LoVo (cell line): Measurements from ENCODE around the gene TMEM38B.
"Not testable (repeated sequence)": the region's sequence is repeated elsewhere in the genome, so short reads cannot be mapped to it uniquely, and the experiment has no call there.

ENCODE experiments used
- DNase-seq: peaks from one replicate; pipeline ENCODE4 v3.0.0-alpha.2; 2016; ENCODE audit warnings: low spot score

TMEM38B gene

GRCh38 chr9:105681724-105682123 is 12.6 kb upstream of the TMEM38B start:
- DNase-seq = no peak

- DNase-seq = no peak
Measured at GRCh38 chr9:105683688-105684275, 10.6 kb upstream of the TMEM38B start.

- no peak for DNase-seq
Measured at GRCh38 chr9:105686936-105687335, 7.4 kb upstream of the TMEM38B start.

GRCh38 chr9:105690742-105691141 is 3.6 kb upstream of the TMEM38B start:
- no peak for DNase-seq

- DNase-seq = no peak
Measured at GRCh38 chr9:105693435-105694189, 729 bp upstream of the TMEM38B start.

- DNase-seq = peak; percentile 53
Measured at GRCh38 chr9:105694848-105695581, 674 bp downstream of the TMEM38B start.

- DNase-seq = no peak
Measured at GRCh38 chr9:105696219-105696793, 2.0 kb downstream of the TMEM38B start.

- DNase-seq = peak; percentile 25
Measured at GRCh38 chr9:105697871-105698270, 3.5 kb downstream of the TMEM38B start.

GRCh38 chr9:105698348-105698870 is 4.1 kb downstream of the TMEM38B start:
- no peak for DNase-seq

- DNase-seq = peak; percentile 9
Measured at GRCh38 chr9:105700668-105701067, 6.3 kb downstream of the TMEM38B start.

- DNase-seq = no peak
Measured at GRCh38 chr9:105701145-105701544, 6.8 kb downstream of the TMEM38B start.

- DNase-seq = no peak
Measured at GRCh38 chr9:105702207-105702606, 7.9 kb downstream of the TMEM38B start.

- not testable (repeated sequence) for DNase-seq
Measured at GRCh38 chr9:105703638-105704037, 9.3 kb downstream of the TMEM38B start.

- DNase-seq = no peak
Measured at GRCh38 chr9:105706156-105706555, 11.8 kb downstream of the TMEM38B start.

GRCh38 chr9:105708405-105708804 is 14.1 kb downstream of the TMEM38B start:
- DNase-seq = no peak

- no peak for DNase-seq
Measured at GRCh38 chr9:105710638-105711037, 16.3 kb downstream of the TMEM38B start.

GRCh38 chr9:105711867-105712266 is 17.5 kb downstream of the TMEM38B start:
- DNase-seq = no peak

- DNase-seq = no peak
Measured at GRCh38 chr9:105712297-105712696, 18.0 kb downstream of the TMEM38B start.

GRCh38 chr9:105712773-105713172 is 18.4 kb downstream of the TMEM38B start:
- no peak for DNase-seq

- no peak for DNase-seq
Measured at GRCh38 chr9:105713260-105714019, 19.1 kb downstream of the TMEM38B start.

GRCh38 chr9:105714020-105714331 is 19.6 kb downstream of the TMEM38B start:
- DNase-seq = no peak

GRCh38 chr9:105716146-105716545 is 21.8 kb downstream of the TMEM38B start:
- DNase-seq = no peak
